ENCODE data around the gene WAPL. TPM values are rescaled to one million over a fixed set of nuclear protein-coding genes. Genes with fewer than 3 reads are reported as not detected.

Gene WAPL
- total RNA-seq, 4 donors from 2014 or later: 34.2 to 40.5 (median 39.3) TPM

DNA sequence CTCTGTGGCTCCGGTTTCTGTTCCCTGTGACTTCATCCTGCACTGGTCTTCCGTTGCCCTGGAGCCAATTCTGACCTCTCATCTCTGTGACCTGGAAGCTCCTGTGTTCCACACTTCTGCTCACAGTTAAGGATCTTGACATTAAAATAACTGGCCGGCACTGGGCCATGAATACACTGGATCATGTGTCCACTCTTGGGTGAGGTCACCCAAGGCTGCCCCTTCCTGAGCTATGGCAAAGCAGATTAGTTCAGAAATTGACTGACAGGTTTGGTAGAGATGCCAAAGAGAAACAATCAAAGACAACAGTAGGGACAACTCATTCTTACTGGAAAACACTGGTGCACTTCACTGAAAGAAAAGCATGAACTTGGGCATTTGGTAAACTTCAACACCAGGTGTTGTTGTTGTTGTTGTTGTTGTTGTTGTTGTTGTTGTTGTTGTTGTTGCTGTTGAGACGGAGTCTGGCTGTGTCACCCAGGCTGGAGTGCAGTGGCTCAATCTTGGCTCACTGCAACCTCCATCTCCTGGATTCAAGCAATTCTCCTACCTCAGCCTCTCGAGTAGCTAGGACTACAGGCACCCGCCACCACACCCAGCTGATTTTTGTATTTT lies 118.3 kb downstream of the WAPL start:
- H3K27ac ChIP-seq (replicated peaks in 1 of 4): no peak overlapping the region
- peaks cover 36 to 38% (median 37%) of the 10 kb centered on the region in 4 donors for H3K4me1 ChIP-seq
- H3K36me3 ChIP-seq: no peaks in the 10 kb centered on the region
- H3K27me3 ChIP-seq: peaks cover 0 to 8% (median 0%) of the 10 kb centered on the region in 4 donors
- H3K9me3 ChIP-seq: no peaks in the 10 kb centered on the region
- no peak overlapping the region for H3K4me3 ChIP-seq
- intact Hi-C loops (cut with DNase I): loop anchor here (5.0 kb wide), 1 partner anchor 44 kb away; no protein-coding TSS in a partner anchor
- TF ChIP-seq EP300 (IDR thresholded peaks at IDR 0.05): no peak
- TF ChIP-seq POLR2A (IDR thresholded peaks at IDR 0.05; ENCODE audit: low read depth): no peak
- TF ChIP-seq POLR2AphosphoS5 (IDR thresholded peaks at IDR 0.05): no peak
- TF ChIP-seq, protein P1, sequence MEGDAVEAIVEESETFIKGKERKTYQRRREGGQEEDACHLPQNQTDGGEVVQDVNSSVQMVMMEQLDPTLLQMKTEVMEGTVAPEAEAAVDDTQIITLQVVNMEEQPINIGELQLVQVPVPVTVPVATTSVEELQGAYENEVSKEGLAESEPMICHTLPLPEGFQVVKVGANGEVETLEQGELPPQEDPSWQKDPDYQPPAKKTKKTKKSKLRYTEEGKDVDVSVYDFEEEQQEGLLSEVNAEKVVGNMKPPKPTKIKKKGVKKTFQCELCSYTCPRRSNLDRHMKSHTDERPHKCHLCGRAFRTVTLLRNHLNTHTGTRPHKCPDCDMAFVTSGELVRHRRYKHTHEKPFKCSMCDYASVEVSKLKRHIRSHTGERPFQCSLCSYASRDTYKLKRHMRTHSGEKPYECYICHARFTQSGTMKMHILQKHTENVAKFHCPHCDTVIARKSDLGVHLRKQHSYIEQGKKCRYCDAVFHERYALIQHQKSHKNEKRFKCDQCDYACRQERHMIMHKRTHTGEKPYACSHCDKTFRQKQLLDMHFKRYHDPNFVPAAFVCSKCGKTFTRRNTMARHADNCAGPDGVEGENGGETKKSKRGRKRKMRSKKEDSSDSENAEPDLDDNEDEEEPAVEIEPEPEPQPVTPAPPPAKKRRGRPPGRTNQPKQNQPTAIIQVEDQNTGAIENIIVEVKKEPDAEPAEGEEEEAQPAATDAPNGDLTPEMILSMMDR (IDR thresholded peaks at IDR 0.05): no peak
- WGBS: 78% methylated on average over 6 of the region's 6 CpGs
- DNase-seq (ENCODE audit: extremely low spot score): no peak

DNA sequence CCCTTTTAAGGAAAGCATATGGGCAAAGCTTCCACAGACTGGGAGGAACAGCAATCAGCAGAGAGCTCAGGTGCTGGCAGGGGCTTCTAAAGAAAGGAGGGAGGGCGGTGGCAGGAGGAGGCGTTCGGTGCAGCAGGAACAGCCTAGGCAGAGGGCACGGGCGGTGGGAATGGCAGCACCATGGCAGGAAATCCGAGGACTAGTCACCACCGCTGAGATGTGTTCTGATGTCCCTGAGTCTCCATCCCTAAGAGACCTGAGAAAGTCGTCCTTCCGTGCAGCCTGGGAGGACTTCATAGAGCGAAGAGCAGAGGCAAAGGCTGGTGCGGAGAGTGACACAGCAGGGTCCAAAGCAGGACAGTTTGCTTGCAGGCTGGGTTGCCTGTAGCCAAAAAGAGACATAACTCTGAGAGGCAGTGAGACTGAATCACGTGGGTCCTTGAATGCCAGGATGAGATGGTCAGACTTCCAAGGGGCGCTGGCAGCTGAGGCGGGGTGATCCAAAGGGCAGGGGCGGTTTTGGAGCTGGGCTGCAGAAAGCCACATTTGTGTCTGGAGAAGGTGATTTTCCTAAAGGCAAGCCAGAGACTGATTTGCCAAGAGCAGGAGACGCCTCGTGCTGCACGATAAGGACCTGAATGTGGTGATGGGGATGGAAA lies 119.2 kb downstream of the WAPL start:
- H3K4me3 ChIP-seq: peak overlapping the region in 1 of 4 donors; percentile 3
- 25% methylated on average over 15 of the region's 18 CpGs for WGBS
- no peak for TF ChIP-seq POLR2A (IDR thresholded peaks at IDR 0.05; ENCODE audit: low read depth)
- TF ChIP-seq, protein P1 (IDR thresholded peaks at IDR 0.05): no peak
- no peak for TF ChIP-seq EP300 (IDR thresholded peaks at IDR 0.05)
- no peak for TF ChIP-seq POLR2AphosphoS5 (IDR thresholded peaks at IDR 0.05)
- H3K27me3 ChIP-seq: peaks cover 0 to 8% (median 0%) of the 10 kb centered on the region in 4 donors
- intact Hi-C loops (cut with DNase I): loop anchor here (5.0 kb wide), 1 partner anchor 45 kb away; no protein-coding TSS in a partner anchor
- H3K4me1 ChIP-seq: peaks cover 36 to 38% (median 37%) of the 10 kb centered on the region in 4 donors
- H3K27ac ChIP-seq (replicated peaks in 1 of 4): peak overlapping the region in 3 of 4 donors; percentile 27 to 95 (median 85)
- DNase-seq (ENCODE audit: extremely low spot score): no peak
- no peaks in the 10 kb centered on the region for H3K9me3 ChIP-seq
- no peaks in the 10 kb centered on the region for H3K36me3 ChIP-seq

DNA sequence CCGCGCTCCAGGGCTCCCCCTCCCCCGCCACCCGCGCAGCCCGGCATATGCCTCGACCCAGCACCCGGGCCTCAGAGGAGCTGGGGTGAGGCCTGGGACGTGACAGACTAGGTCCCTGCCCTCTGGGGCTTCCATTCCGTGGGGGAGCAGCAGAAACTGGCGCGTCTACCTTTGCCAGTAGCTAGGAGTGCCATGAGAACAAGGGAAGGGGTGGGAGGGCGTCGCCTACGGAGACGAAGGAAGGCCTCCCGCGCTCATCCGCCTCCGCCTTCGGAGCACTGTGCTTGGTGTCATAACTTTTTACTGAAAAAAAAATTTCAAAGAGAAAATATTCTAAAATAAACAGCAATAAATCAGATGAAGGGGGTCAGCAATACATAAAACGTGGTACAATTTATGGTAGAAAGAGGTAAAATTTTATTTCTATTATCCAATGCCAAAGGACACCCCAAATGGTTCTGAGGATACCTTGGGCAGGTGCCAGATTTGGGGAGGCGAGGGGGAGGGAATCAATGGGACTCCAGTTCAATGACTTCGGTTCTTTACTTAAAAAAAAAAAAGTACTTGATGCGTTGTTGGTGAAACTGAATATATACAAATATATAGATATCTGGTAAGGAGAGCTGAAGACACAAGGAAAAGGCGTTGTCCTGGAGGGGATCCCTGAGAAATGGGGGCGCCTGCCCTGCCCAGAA lies 119.9 kb downstream of the WAPL start:
- no peak for DNase-seq (ENCODE audit: extremely low spot score)
- WGBS: 23% methylated on average over 26 of the region's 27 CpGs
- intact Hi-C loops (cut with DNase I): loop anchor here (5.0 kb wide), 1 partner anchor 46 kb away; no protein-coding TSS in a partner anchor
- H3K9me3 ChIP-seq: no peaks in the 10 kb centered on the region
- peaks cover 36 to 38% (median 37%) of the 10 kb centered on the region in 4 donors for H3K4me1 ChIP-seq
- peak overlapping the region; percentile 65 to 95 (median 88) for H3K27ac ChIP-seq (replicated peaks in 1 of 4)
- peaks cover 0 to 8% (median 0%) of the 10 kb centered on the region in 4 donors for H3K27me3 ChIP-seq
- no peak for TF ChIP-seq EP300 (IDR thresholded peaks at IDR 0.05)
- TF ChIP-seq, protein P1 (IDR thresholded peaks at IDR 0.05): no peak
- no peak for TF ChIP-seq POLR2A (IDR thresholded peaks at IDR 0.05; ENCODE audit: low read depth)
- no peak for TF ChIP-seq POLR2AphosphoS5 (IDR thresholded peaks at IDR 0.05)
- no peaks in the 10 kb centered on the region for H3K36me3 ChIP-seq
- H3K4me3 ChIP-seq: peak overlapping the region; percentile 62 to 88 (median 67)

DNA sequence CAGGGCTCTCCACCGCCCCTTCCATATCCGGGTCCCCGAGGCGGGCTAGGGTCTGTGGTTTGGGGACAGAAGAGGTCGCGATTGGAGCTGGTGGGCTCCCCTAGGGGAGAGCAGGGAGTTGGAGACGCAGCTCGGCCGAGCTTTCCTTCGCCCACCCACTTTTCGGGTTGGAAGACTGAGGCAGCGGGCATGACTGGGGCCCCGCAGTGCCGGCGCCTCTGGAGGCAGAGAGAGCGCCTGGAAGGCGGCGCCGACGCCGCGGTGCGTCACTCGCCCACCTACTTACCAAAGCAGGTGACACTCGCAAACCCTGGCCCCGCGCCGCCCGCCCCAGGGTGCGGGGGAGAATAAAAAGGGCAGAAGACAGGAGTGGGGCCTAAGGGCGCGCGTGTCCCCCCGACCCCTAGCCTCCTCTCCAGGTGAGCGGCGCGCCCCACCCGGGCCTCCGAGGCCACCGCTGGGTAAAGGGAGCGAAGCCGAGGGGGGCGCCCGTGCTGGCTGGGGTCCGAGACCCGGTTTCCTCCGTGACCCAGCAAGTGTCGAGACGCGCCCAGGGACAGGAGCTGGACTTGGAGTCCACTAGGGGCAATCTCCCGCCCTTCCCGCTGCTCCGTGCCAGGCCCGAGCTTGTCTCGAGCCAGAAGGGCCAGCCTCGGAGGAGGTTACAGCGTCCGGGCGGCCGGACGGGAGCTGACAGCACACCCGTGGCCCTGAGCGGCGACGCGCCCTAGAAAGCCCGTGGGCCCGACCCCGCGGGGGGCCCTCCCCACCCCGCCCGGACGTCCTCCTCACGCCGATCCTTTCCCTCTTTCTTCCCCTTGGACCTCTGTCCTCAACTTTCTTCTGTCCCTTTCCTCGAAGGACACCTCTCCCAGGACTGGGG lies 120.6 kb downstream of the WAPL start:
- TF ChIP-seq POLR2AphosphoS5 (IDR thresholded peaks at IDR 0.05): no peak
- TF ChIP-seq, protein P1 (IDR thresholded peaks at IDR 0.05): peak in 1 of 3 experiments; percentile 21
- intact Hi-C loops (cut with DNase I): loop anchor here (5.0 kb wide), 1 partner anchor 46 kb away; no protein-coding TSS in a partner anchor
- DNase-seq (ENCODE audit: extremely low spot score): no peak

More for the DNA sequence above, 120.6 kb downstream of the WAPL start:
- Histone ChIP-seq H3K27ac (replicated peaks in 1 of 4) (peak overlapping the region; percentile 65 to 95 (median 88)), H3K4me3 (peak overlapping the region; percentile 62 to 88 (median 67)), H3K27me3 (peaks cover 0 to 8% (median 0%) of the 10 kb centered on the region in 4 donors), H3K36me3 (no peaks in the 10 kb centered on the region), H3K9me3 (no peaks in the 10 kb centered on the region), H3K4me1 (peaks cover 36 to 38% (median 37%) of the 10 kb centered on the region in 4 donors)
- under 1% methylated on average over 20 of the region's 76 CpGs for WGBS

Data from esophagus muscularis mucosa (tissue), 4 donors.